ENCODE data around the gene CD1D.
"Not testable (repeated sequence)": the region's sequence is repeated elsewhere in the genome, so short reads cannot be mapped to it uniquely, and the experiment has no call there.

Gene CD1D

DNA sequence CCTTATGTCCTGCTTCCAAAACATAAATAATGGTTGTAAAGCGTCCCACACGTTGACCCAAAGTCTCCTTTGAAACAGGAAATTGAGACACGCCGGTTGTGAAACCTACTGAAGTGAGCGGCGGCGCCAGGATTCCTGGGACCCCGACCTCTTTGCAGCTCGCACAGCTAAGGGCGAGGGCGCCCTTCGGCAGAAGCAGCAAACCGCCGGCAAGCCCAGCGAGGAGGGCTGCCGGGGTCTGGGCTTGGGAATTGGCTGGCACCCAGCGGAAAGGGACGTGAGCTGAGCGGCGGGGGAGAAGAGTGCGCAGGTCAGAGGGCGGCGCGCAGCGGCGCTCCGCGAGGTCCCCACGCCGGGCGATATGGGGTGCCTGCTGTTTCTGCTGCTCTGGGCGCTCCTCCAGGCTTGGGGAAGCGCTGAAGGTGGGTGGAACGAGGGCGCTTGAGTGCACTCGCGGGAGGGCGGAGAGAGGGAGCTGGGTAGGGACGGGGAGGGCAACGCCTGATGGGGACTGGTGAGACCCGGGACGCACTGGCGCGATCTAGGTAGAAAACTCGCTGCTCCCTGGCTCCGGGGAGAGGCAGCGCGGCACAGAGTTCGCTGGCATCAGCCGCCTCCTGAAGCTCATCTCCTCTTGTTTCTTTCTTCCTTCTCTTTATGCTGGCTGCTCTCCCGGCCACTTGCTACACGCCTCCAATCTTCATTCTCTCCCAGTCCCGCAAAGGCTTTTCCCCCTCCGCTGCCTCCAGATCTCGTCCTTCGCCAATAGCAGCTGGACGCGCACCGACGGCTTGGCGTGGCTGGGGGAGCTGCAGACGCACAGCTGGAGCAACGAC is at the start of gene CD1D:
TSS of gene CD1D (plus strand) at position 155 of the 836 bp plus-strand sequence. CDS start at position 362, 207 bp downstream.
- DNase-seq, result peak; percentile 62

DNA sequence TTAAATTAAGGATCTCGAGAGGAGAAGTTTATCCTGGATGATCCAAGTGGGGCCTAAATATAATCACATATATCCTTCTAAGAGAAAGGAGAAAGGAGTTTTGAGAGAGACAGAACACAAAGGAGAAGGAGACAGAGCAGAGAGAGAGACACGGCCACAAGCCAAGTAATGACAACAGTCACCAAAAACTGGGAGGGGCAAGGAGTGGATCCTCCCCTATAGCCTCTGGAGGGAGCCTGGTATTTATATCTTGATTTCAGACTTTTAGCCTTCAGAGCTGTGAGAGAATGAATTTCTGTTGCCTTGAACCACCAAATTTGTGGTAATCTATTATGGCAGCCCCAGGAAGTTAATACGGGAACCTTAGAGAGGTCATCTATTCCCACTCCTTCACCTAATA is 49.5 kb upstream of the CD1D start:
- no peak for DNase-seq

DNA sequence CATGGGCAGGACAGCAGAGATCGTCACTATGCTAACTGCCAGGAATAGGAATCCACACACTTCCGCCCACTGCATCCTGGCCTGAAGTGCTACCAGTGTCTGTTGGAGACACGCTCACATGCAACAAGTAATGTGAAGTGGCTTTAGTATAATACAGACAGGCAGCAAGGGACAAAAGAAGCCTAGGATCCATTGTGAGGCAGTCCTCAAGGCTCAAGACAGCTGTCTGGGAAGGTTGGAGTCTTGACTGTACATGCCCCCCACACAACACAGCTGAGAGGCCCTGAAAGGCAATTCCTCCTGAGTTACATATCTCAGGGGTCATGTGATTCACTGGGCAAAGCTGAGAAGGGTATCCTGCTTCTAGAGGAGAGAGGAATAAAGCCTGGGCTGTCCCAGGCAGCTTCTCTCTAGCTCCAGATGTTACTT is 39.9 kb upstream of the CD1D start:
- no peak for DNase-seq

DNA sequence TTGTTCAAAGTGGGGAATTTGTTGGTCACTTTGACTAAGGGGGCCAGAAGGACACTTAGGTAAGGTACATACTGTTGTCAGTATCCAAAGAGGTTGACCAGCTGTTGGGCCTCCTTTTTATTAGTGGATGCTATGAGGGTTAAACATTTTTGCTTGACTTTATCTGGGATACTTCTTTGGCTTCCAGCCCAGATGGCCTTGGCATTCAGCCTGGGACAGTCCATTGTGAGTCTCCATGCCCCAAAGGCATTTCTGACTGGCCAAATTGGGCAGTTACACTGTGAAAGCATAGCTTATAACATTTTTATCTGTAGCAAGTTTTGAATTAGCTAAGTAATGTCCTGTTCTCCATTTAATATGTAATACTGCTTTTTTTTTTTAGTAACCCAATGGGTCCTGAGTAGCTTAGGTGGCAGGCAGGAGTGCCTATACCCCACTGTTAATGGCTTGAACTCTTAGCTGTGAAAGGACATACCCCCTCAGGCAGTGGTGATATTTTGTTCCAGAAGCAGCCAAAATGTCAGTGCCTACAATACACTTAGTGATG is 35.4 kb upstream of the CD1D start:
- no peak for DNase-seq

DNA sequence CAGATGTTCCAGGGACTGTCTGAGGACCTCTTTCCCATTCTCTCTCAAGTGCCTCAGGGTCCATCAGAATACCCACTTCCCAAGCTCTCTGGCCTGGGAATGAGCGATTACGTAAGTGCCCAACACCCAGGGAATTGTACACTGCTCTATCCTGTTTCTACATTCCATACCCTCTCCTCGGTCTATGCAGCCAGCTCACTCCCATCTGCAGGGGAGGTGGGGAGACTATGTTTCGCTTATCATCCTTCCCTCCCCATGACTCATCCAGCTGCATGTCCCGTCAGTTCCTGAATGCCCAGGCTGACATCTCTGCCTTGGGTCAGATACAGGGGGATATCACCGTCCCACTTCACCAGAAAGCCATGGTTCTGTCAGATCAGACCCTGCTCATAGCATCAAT is 34.5 kb upstream of the CD1D start:
- peak; percentile 7 for DNase-seq

DNA sequence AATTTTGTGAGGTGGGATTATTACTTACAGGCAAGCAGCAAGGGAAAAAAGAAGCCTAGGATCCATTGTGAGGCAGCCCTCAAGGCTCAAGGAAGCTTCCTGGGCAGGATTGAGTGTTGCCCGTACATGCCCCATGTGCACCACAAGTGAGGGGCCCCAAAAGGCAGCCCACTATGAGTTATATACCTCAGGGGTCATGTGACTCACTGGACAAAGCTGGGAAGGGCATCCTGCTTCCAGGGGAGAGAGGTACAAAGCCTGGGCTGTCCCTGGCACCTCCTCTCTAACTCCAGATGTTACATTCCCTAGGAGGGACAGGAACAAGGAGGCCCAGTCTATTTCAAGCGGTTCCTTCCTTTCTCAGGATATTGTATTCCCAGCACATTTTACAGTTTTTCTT is 34.0 kb upstream of the CD1D start:
- DNase-seq, result no peak

DNA sequence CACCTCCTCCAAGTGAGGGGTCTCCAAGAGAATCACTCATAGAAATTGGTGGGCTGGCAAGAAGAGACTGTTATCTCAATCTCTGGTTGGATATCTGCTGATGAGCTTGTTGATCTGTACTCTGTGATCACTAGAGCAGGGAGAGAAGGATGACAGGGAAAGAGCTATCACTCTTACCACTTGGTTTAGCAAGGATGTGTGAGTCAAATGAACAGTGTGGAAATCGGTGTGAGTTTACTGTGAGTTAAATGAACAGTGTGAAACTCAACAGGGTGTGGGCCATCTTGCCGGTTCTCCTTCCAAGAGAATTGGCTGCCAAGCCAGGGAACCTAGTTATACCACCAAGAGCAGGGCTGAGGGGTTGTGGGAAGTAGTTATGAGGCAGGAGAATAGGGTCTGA is 33.3 kb upstream of the CD1D start:
- DNase-seq, result no peak

DNA sequence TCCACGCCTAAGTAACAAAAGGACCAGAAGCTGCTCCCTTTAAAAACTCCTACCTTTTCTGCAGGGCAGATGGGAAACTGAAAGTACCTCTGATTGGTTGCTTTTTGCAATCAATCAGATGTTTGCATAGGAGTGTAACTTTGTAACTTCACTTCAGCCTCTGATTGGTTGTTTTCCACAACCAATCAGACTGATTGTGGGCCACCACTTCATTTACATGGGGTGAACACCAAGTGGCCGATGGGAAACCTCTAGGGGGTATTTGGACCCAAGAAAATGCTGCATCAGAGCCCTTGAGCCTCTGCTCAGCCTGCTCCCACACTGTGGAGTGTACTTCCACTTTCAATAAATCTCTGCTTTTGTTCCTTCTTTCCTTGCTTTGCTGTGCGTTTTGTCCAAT is 32.8 kb upstream of the CD1D start:
- no peak for DNase-seq

DNA sequence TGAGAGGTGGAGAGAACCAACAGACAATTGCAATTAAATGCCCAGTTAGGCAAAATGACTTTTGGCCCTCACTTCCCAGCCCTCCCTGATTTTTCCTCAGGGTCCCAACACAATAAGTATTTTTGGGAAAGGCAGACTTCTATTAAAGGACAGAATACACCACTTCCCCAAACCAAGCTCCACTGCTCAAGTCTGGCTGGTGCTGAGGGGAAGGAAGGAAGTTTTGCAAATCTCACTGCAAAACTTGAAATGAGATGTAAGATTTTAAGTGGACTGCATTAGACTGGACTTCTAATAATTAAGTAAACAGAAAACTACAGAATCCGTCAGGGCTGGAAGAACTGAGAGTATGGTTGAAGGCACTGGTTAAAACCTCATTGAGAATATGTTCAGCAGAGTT is 32.2 kb upstream of the CD1D start:
- DNase-seq, result no peak

DNA sequence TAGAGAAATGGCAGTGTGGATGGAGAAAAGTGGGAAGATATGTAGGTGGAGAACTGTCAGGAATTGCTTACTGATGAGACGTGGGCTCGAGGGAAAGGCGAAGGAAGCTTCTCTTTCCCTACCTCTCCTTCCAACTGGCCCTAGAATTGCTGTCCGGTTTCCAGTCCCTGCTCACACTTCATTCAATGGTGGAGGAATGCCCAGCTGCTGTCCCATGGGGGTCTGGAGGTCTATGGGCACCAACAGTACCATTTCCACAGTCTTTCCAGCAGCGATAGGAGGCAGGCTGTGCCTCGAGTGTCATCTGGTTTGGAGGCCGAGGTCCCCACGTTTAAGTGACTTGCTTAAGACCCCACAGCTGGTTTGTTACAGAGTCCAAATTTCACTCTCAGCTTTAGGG is 31.5 kb upstream of the CD1D start:
- DNase-seq, result peak; percentile 30

DNA sequence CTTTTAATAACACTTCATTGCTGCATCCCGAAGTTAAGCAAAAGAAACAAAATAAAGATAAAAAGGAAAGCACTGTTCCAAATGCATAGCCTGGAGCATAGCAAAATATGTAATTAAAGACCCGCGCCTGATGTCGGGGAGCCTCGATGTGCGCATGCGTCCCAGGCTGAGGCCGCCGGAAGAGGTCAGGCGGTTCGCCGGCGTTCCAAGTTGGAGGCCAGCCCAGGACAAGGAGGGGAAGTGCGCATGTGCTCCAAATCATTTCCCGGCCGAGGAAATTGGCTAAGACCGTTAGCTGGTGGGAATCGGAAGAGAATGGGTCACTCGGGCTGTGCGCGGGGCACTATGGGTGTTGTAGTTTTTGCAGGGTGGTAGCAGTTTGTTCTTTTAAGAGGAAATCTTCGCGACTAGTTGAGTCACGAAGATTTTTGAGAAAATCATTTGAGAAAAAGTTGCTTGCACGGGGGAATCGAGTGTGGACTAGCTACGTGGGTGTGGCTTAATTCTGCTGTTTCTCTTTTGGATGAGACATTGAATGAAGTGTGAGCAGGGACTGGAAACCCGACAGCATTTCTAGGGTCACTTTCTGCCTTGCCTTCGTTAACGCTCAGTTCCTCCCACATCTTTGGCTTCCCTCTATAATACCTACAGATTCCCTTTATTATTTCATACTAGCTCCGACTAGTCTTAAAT is 31.0 kb upstream of the CD1D start:
- peak; percentile 96 for DNase-seq

DNA sequence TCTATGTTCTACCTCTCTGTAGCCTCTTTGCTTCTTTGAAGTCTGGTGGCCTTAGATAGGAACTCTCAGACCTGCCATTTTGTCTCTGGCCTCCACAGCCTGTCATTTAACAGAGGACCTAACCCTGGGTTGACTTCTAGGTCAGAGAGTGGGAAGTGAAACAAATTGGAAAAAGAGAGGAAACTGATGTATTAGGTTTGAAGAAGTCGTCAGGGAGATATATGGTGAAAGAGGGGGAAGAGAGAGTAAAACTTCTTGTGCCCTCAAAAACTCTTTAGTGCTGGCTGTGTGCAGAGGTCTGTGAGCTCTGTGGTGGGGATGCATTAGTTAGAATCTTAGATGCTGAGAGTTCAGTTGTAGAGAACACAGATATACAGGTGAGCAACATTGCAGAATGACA is 30.2 kb upstream of the CD1D start:
- no peak for DNase-seq

DNA sequence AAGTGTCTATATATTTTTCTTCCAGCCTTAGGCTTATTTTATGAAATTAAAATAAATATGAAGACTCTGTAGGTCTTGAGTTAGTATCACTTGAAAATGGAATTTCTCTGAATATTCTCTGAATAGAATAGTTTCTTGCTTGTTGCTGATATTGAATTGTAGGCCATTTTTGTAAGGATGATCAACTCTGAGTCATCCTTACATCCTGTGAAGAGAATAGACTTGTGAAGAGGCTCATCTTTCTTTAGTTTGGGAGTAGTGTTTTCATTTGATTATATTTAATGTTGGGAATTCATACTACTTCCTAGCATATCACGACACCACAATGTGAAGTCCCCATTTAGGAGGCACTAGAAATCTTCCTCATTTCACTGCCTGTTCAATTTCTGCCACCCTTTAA is 27.5 kb upstream of the CD1D start:
- DNase-seq, result no peak

DNA sequence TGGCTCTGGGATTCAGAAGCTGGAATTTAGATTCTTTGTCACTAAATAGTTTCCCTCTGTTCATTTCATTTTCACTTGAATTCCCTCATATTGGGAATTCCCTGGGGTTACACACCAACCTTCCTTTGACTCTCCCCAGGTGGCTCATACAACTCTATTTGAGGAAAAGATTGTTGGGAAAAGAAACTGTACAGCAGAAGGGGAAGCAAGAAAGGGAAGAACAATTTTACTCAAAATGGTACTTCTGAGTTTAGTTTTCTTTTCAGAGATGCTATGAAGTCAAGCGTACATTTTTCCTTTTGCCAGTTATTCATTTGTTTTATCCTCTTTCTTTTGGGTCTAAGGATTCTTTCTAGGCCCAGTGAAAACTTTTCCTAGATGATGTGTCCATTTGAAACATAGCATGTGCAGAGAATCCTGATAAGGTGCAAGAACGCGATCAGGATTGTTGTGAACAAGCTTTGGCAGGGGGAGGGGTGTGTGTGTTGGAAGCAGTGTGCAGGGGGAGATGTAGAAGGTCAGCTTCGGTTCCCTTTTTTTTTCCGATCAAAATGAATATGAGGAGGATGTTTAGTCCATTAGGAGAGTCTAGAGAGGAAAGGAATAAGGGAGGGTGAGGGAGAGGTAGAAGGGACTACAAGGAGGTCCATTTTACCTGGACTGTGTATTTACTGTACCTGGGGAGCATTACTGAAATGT is 26.8 kb upstream of the CD1D start:
- DNase-seq, result no peak

DNA sequence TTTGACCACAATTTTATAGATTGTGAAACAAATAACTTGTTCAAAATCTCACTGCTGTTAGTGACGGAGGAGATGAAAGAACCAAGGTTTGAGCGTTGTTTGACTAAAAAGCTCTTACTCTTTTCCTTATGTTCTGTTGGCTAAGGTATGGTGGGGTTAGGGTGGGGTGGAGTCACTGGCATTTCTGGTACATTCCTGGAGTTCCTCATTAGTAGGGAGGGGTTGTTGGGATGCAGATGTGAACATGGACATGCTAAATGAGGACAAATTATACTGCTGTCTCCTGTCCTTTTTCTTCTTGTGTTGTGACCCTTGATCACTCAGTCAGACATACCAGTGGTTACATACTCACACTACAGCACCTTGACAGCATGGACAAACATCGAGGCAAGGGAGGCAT is 26.2 kb upstream of the CD1D start:
- DNase-seq, result no peak

DNA sequence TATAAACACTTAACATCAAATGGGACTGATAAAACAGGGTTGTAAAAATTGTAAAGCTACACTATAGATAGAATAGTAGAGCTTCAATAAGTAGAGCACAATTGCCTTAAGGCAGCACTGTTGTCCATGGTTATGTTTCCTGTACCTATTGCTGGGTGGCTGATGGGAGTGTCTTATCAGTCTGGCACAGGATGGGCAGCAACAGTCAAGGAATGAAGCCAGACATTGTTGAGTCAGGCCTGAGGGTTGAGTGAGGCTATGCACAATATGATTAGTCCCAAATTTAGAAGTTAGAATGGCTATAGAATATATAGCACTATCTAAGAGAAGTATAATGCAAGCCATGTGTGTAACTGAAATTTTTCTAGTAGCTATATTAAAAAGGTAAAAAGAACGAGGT is 25.0 kb upstream of the CD1D start:
- no peak for DNase-seq

DNA sequence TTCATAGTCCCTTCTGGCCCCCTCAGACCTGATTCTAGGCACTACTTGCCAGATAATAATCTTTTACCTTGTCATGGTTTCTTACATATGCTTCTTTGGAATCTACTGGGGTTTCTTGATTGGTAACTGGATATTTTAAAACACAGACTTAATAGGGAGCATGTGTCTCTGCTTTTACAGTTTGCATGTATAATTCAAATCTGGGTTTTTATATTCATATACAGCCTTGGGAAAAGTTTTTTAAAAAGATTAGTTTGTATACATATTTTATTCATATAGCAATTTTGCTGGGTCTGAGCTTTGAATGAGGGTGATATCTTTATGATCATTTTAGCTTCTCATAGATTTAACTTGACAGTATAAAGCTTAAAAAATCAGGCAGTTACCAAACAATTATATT is 21.1 kb upstream of the CD1D start:
- DNase-seq, result no peak

DNA sequence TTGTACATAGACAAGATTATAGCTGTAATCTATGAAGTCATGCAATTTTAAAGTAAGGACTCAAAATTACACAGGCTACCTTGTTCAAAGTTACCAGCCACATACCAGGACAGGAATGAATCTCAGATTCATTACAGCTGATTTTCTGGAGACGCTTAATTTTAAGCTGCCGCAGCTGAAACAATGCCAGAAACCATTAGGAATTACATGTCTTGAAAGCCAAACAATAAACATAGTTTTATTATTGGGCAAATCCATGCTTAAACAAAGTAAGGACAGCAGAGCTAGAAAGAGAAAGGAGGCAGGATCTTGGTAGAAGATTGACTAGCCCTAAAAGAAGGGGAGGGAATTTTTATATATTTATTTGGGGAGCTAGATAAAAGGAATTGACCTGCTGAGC is 19.2 kb upstream of the CD1D start:
- DNase-seq, result no peak

DNA sequence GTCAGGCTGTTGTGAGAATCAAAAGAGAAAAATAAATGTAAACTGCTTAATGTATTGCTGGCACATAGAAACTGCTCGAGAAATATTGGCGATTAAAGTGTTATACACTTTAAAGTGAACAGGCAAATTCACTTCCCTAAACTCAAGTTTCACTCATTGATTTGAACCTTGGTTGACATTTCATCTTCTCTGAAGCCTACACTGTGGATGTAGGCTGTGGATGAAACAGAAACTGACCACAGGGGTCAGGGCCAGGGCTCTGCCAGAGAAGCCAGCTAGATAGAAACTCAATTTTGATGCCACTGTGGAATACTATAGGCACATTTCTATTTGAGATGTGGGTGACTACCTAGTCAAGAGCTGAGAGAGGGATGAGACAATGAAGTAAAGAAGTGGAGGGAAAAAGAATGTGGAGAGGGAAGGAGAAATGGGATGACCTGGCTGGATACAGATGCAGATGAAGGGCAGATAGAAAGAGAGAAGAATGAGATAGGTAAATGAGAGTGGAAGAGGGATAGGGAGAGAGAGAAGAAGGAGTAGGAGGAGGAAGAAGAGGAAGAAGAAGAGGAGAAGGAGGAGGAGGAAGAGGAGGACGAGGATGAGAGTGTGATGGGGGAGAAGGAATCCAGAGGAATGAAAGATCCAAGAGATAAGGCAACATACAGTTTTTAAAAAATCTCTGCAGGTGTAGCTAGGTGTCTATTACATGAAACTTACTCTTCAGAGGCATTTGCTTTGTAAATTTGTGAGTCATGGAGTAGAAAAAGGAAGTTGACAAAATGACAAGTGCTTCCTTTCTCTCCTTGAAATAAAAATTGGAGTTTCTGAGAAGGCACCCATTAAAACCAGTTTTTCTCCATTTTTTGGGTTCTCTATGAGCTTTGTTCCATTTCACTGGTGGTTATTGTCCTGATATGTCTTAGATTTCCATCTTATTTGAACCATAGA is 17.4 kb upstream of the CD1D start:
- peak; percentile 24 for DNase-seq

DNA sequence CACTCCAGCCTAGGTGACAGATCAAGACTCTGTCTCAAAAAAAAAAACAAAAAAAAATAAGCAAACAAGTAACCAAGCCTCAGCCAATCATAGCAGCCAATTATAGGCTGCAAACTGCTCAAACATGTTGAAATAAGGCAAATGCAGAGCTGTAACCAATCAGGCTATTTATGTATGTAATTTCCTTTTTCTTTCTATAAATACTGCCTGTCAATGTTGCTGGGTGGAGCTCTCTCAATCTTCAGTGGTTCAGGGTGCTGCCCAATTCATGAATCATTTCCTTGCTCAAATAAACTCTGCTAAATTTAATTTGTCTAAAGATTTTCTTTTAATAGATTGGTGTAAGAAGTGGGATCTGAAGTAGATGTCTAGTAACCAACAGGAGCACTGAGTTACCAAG is 11.6 kb upstream of the CD1D start:
- no peak for DNase-seq

DNA sequence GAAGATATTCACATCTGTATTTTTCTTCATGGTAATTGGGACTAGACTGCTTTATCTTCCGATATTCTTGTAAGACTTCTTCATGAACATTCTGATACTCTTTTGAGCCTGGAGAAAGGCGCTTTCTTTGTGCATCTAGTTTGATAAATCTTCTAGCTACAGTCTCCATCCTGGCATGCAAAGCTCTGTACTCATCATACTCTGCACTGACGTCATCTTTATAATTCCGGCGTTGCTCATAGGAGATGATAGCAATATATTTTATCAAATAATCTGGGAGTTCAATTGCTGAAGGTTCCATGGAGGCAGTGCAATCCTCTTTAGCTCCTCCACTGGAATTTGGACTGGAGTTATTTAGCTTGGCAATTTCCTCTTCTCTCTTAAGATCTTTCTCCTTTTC is 4.8 kb upstream of the CD1D start:
- DNase-seq, result not testable (repeated sequence)

DNA sequence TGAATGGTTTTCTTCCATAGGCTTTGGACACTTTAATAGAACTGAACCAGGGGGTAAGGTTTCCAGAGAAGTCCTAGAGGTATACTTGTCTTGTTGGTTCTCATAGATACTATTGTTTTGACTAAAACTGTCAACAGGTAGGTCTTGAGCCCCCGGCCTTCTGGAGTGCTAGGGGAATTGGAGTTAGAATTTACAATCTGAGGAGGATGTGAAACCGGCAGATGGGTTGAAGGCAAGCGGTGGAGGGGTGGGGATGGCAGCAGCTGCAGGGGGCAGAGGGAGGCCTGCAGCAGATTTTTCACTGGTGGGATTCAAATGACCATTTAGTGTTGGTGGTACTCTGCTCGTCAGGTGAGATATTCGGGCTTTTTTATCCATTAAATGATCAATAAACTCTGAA is 4.3 kb upstream of the CD1D start:
- no peak for DNase-seq

Data from DMS53 (cell line).